Measurements from ENCODE around the gene RTP5. TPM values are rescaled to one million over a fixed set of nuclear protein-coding genes. Genes with fewer than 3 reads are reported as not detected.

Gene RTP5
- total RNA-seq, 1 donor from 2014 or later: not detected

GRCh38 chr2:241886840-241887447 is 17.4 kb downstream of the RTP5 start:
- Mint-ChIP-seq H3K4me1 (ENCODE audit: low read depth, unreplicated experiment) (peaks cover 6% of the 10 kb centered on the region), H3K36me3 (ENCODE audit: low read depth, unreplicated experiment) (peaks cover 2% of the 10 kb centered on the region), H3K9me3 (ENCODE audit: unreplicated experiment) (peaks cover 5% of the 10 kb centered on the region), H3K27ac (ENCODE audit: unreplicated experiment) (no peak overlapping the region), H3K27me3 (ENCODE audit: low read depth, unreplicated experiment) (peaks cover 9% of the 10 kb centered on the region), H3K4me3 (ENCODE audit: unreplicated experiment) (no peak overlapping the region)
- no peak for DNase-seq (ENCODE audit: low read depth)
- Histone ChIP-seq H3K36me3 (ENCODE audit: insufficient read depth, low read length) (no peaks in the 10 kb centered on the region), H3K27ac (ENCODE audit: low read depth, low read length) (no peak overlapping the region), H4K20me1 (ENCODE audit: insufficient read depth, low read length) (peaks cover 3% of the 10 kb centered on the region), H2AFZ (ENCODE audit: low read depth, low read length) (no peak overlapping the region), H3K9ac (ENCODE audit: low read length) (no peak overlapping the region), H3K27me3 (ENCODE audit: insufficient read depth, low read length) (no peaks in the 10 kb centered on the region), H3K9me3 (ENCODE audit: insufficient read depth, low read depth, low read length) (no peaks in the 10 kb centered on the region), H3K4me1 (ENCODE audit: insufficient read depth, low read length) (peaks cover 9% of the 10 kb centered on the region), H3K4me3 (ENCODE audit: insufficient read depth, low read depth, low read length) (no peak overlapping the region), H3K79me2 (ENCODE audit: insufficient read depth, low read length) (no peaks in the 10 kb centered on the region), H3K4me2 (ENCODE audit: low read length) (no peak overlapping the region)
- TF ChIP-seq EZH2 (IDR thresholded peaks at IDR 0.05; ENCODE audit: insufficient read depth, low read length): no peak
- no peak for TF ChIP-seq CTCF (IDR thresholded peaks at IDR 0.05; ENCODE audit: insufficient read depth, low read depth, low read length)
- no peak for FAIRE-seq

- Histone ChIP-seq H3K4me2 (ENCODE audit: low read length) (no peak overlapping the region), H2AFZ (ENCODE audit: low read depth, low read length) (no peak overlapping the region), H3K9ac (ENCODE audit: low read length) (no peak overlapping the region), H3K27ac (ENCODE audit: low read depth, low read length) (no peak overlapping the region), H3K4me1 (ENCODE audit: insufficient read depth, low read length) (peaks cover 3% of the 10 kb centered on the region), H4K20me1 (ENCODE audit: insufficient read depth, low read length) (peaks cover 3% of the 10 kb centered on the region), H3K79me2 (ENCODE audit: insufficient read depth, low read length) (no peaks in the 10 kb centered on the region), H3K27me3 (ENCODE audit: insufficient read depth, low read length) (no peaks in the 10 kb centered on the region), H3K9me3 (ENCODE audit: insufficient read depth, low read depth, low read length) (no peaks in the 10 kb centered on the region), H3K36me3 (ENCODE audit: insufficient read depth, low read length) (no peaks in the 10 kb centered on the region), H3K4me3 (ENCODE audit: insufficient read depth, low read depth, low read length) (no peak overlapping the region)
- Mint-ChIP-seq H3K4me3 (ENCODE audit: unreplicated experiment) (no peak overlapping the region), H3K9me3 (ENCODE audit: unreplicated experiment) (peaks cover 5% of the 10 kb centered on the region), H3K4me1 (ENCODE audit: low read depth, unreplicated experiment) (peaks cover 8% of the 10 kb centered on the region), H3K36me3 (ENCODE audit: low read depth, unreplicated experiment) (peaks cover 2% of the 10 kb centered on the region), H3K27me3 (ENCODE audit: low read depth, unreplicated experiment) (peaks cover 9% of the 10 kb centered on the region), H3K27ac (ENCODE audit: unreplicated experiment) (no peak overlapping the region)
- FAIRE-seq: no peak
- TF ChIP-seq EZH2 (IDR thresholded peaks at IDR 0.05; ENCODE audit: insufficient read depth, low read length): no peak
- TF ChIP-seq CTCF (IDR thresholded peaks at IDR 0.05; ENCODE audit: insufficient read depth, low read depth, low read length): no peak
- DNase-seq (ENCODE audit: low read depth): no peak
Measured at GRCh38 chr2:241887806-241888522, 18.4 kb downstream of the RTP5 start.

- no peak overlapping the region for H3K4me3 ChIP-seq (ENCODE audit: insufficient read depth, low read depth, low read length)
- H3K36me3 Mint-ChIP-seq (ENCODE audit: low read depth, unreplicated experiment): peaks cover 2% of the 10 kb centered on the region
- no peaks in the 10 kb centered on the region for H3K36me3 ChIP-seq (ENCODE audit: insufficient read depth, low read length)
- H3K27ac ChIP-seq (ENCODE audit: low read depth, low read length): no peak overlapping the region
- H2AFZ ChIP-seq (ENCODE audit: low read depth, low read length): no peak overlapping the region
- FAIRE-seq (no peak), DNase-seq (ENCODE audit: low read depth) (no peak)
- peaks cover 9% of the 10 kb centered on the region for H3K27me3 Mint-ChIP-seq (ENCODE audit: low read depth, unreplicated experiment)
- no peaks in the 10 kb centered on the region for H3K9me3 ChIP-seq (ENCODE audit: insufficient read depth, low read depth, low read length)
- peaks cover 3% of the 10 kb centered on the region for H4K20me1 ChIP-seq (ENCODE audit: insufficient read depth, low read length)
- peaks cover 5% of the 10 kb centered on the region for H3K9me3 Mint-ChIP-seq (ENCODE audit: unreplicated experiment)
- no peak overlapping the region for H3K4me3 Mint-ChIP-seq (ENCODE audit: unreplicated experiment)
- no peaks in the 10 kb centered on the region for H3K4me1 ChIP-seq (ENCODE audit: insufficient read depth, low read length)
- no peak overlapping the region for H3K27ac Mint-ChIP-seq (ENCODE audit: unreplicated experiment)
- H3K4me2 ChIP-seq (ENCODE audit: low read length): no peak overlapping the region
- TF ChIP-seq CTCF (IDR thresholded peaks at IDR 0.05; ENCODE audit: insufficient read depth, low read depth, low read length): no peak
- no peak for TF ChIP-seq EZH2 (IDR thresholded peaks at IDR 0.05; ENCODE audit: insufficient read depth, low read length)
- no peaks in the 10 kb centered on the region for H3K79me2 ChIP-seq (ENCODE audit: insufficient read depth, low read length)
- H3K27me3 ChIP-seq (ENCODE audit: insufficient read depth, low read length): no peaks in the 10 kb centered on the region
- peaks cover 6% of the 10 kb centered on the region for H3K4me1 Mint-ChIP-seq (ENCODE audit: low read depth, unreplicated experiment)
- no peak overlapping the region for H3K9ac ChIP-seq (ENCODE audit: low read length)
Measured at GRCh38 chr2:241888641-241889040, 19.1 kb downstream of the RTP5 start.
